ENCODE results near the gene TBC1D1.

Gene TBC1D1

GRCh38 chr4:38009949-38010348 lies 119.1 kb downstream of the TBC1D1 start:
- H3K4me2 ChIP-seq (ENCODE audit: low read length): no peak overlapping the region
- H3K9me3 ChIP-seq (ENCODE audit: low read length): no peaks in the 10 kb centered on the region
- peaks cover 87% of the 10 kb centered on the region for H3K79me2 ChIP-seq (ENCODE audit: insufficient read depth, low read length)
- H3K9me2 ChIP-seq (ENCODE audit: low read depth, low read length): no peaks in the 10 kb centered on the region
- H3K36me3 ChIP-seq (ENCODE audit: insufficient read depth, low read length): peaks cover 15% of the 10 kb centered on the region
- H3F3A ChIP-seq (ENCODE audit: insufficient read depth, low read length): no peaks in the 10 kb centered on the region
- TF ChIP-seq CTCF (IDR thresholded peaks at IDR 0.05; ENCODE audit: low read length): no peak
- TF ChIP-seq EZH2 (IDR thresholded peaks at IDR 0.05; ENCODE audit: borderline replicate concordance, low read length): no peak
- H3K9ac ChIP-seq (ENCODE audit: low read length): no peak overlapping the region
- peaks cover 64% of the 10 kb centered on the region for H3K4me1 ChIP-seq (ENCODE audit: insufficient read depth, low read length, severe bottlenecking)
- H3K27ac ChIP-seq (ENCODE audit: low read depth, low read length, poor library complexity, severe bottlenecking): peak overlapping the region; percentile 59
- no peaks in the 10 kb centered on the region for H3K27me3 ChIP-seq (ENCODE audit: insufficient read depth, low read length)
- no peaks in the 10 kb centered on the region for H4K20me1 ChIP-seq (ENCODE audit: insufficient read depth, low read length)
- H2AFZ ChIP-seq (ENCODE audit: low read length): no peak overlapping the region
- H3K4me3 ChIP-seq (ENCODE audit: low read depth, low read length, poor library complexity, severe bottlenecking): no peak overlapping the region

DNA sequence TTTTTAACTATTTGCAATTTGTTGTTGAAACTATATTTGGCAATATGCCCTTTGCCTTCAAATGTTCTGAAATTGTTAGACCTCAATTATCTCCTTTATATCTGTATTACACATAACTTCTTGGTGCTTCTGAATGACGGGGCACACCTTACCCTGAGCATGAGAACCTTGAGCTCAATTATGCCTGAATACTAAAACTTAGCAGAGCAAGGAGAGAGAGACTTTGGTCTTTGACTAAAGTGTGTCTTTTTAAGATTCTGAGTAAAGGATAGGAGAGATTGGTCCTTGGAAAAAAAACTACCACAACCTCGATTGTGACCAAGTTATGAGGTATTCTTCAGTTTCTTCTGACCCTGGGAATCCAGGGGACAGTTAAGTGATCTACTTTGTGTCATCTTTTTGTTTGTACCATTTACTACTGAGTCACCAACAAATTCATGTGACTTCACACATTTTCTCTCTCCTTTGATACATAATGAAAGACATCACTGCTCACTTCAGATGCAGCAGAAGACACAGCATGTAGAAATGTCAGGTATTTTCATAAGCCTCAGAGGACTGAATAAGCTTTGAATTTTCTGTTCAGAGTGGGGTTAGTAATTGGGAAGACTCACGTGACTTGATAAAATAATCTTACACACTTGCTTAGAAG lies 120.8 kb downstream of the TBC1D1 start:
- Histone ChIP-seq H2AFZ (ENCODE audit: low read length) (no peak overlapping the region), H3K36me3 (ENCODE audit: insufficient read depth, low read length) (peaks cover 32% of the 10 kb centered on the region), H3K9me3 (ENCODE audit: low read length) (no peaks in the 10 kb centered on the region), H3K4me2 (ENCODE audit: low read length) (no peak overlapping the region), H3F3A (ENCODE audit: insufficient read depth, low read length) (no peaks in the 10 kb centered on the region), H3K9me2 (ENCODE audit: low read depth, low read length) (no peaks in the 10 kb centered on the region), H3K79me2 (ENCODE audit: insufficient read depth, low read length) (peaks cover 72% of the 10 kb centered on the region), H4K20me1 (ENCODE audit: insufficient read depth, low read length) (no peaks in the 10 kb centered on the region), H3K9ac (ENCODE audit: low read length) (no peak overlapping the region), H3K4me1 (ENCODE audit: insufficient read depth, low read length, severe bottlenecking) (peaks cover 47% of the 10 kb centered on the region), H3K27ac (ENCODE audit: low read depth, low read length, poor library complexity, severe bottlenecking) (peak overlapping the region; percentile 9), H3K27me3 (ENCODE audit: insufficient read depth, low read length) (no peaks in the 10 kb centered on the region), H3K4me3 (ENCODE audit: low read depth, low read length, poor library complexity, severe bottlenecking) (no peak overlapping the region)
- no peak for TF ChIP-seq CTCF (IDR thresholded peaks at IDR 0.05; ENCODE audit: low read length)
- TF ChIP-seq EZH2 (IDR thresholded peaks at IDR 0.05; ENCODE audit: borderline replicate concordance, low read length): no peak

GRCh38 chr4:38013461-38014366 lies 122.8 kb downstream of the TBC1D1 start:
- Histone ChIP-seq H3K27me3 (ENCODE audit: insufficient read depth, low read length) (no peaks in the 10 kb centered on the region), H3K4me1 (ENCODE audit: insufficient read depth, low read length, severe bottlenecking) (peaks cover 28% of the 10 kb centered on the region), H2AFZ (ENCODE audit: low read length) (no peak overlapping the region), H3K79me2 (ENCODE audit: insufficient read depth, low read length) (peaks cover 51% of the 10 kb centered on the region), H4K20me1 (ENCODE audit: insufficient read depth, low read length) (no peaks in the 10 kb centered on the region), H3K9me2 (ENCODE audit: low read depth, low read length) (no peaks in the 10 kb centered on the region), H3K9me3 (ENCODE audit: low read length) (no peaks in the 10 kb centered on the region), H3K4me2 (ENCODE audit: low read length) (no peak overlapping the region), H3F3A (ENCODE audit: insufficient read depth, low read length) (no peaks in the 10 kb centered on the region), H3K4me3 (ENCODE audit: low read depth, low read length, poor library complexity, severe bottlenecking) (no peak overlapping the region), H3K36me3 (ENCODE audit: insufficient read depth, low read length) (peaks cover 53% of the 10 kb centered on the region), H3K9ac (ENCODE audit: low read length) (no peak overlapping the region), H3K27ac (ENCODE audit: low read depth, low read length, poor library complexity, severe bottlenecking) (no peak overlapping the region)
- TF ChIP-seq CTCF (IDR thresholded peaks at IDR 0.05; ENCODE audit: low read length): no peak
- no peak for TF ChIP-seq EZH2 (IDR thresholded peaks at IDR 0.05; ENCODE audit: borderline replicate concordance, low read length)
